Measurements from ENCODE around the gene ZC3H7B. TPM values are rescaled to one million over a fixed set of nuclear protein-coding genes. Genes with fewer than 3 reads are reported as not detected.

ZC3H7B gene
- total RNA-seq, 4 donors from 2014 or later = 32.9 to 39.4 (median 35.9) TPM

- DNase-seq (ENCODE audit: low spot score) = peak; percentile 88
Observed at GRCh38 chr22:41367039-41367679, 65.8 kb downstream of the ZC3H7B start.

DNA sequence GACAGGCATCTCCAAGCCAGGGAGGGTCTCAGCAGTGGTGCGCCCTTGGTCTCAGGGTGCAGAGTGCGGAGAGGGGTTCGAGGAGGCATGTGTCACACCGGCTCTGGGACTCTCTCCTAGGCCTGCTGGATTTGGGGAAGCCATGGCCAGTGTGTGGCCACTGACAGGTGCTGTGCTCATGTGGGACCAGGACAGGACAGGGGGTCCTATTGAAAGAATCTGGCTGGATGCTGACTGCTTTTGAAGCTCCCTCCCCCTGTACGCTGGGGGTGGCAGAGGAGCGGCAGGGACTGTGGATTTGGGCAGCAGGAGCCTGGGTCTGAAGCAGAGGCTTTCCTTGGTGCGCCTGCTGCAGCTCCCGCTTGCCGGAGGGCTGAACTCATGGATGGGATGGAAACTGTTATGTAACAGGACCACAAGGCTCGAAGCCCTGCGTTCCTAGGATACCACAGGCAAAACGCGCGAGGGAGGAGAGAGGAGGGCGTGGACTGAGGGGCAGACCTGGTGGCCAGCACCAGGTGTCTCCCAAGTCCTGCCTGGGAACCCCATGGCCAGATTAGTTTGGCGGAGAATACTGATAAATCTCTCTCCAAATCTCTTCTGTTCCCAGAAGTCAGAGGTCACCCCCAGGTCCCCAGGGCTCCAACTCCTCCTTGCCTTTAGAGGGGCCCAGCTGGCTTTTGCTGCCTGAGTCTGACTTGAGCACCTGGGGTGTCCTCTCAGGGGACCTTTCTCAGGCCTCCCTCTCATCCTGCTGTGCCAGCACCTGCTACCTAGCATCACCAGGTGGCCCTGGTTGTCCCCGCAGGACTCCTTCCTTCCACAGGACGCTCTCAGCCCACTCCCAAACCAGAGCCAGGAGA lies 66.6 kb downstream of the ZC3H7B start:
- ATAC-seq (ENCODE audit: low FRiP score) (peak; percentile 39), DNase-seq (ENCODE audit: low spot score) (no peak)
- TF ChIP-seq, protein P1, sequence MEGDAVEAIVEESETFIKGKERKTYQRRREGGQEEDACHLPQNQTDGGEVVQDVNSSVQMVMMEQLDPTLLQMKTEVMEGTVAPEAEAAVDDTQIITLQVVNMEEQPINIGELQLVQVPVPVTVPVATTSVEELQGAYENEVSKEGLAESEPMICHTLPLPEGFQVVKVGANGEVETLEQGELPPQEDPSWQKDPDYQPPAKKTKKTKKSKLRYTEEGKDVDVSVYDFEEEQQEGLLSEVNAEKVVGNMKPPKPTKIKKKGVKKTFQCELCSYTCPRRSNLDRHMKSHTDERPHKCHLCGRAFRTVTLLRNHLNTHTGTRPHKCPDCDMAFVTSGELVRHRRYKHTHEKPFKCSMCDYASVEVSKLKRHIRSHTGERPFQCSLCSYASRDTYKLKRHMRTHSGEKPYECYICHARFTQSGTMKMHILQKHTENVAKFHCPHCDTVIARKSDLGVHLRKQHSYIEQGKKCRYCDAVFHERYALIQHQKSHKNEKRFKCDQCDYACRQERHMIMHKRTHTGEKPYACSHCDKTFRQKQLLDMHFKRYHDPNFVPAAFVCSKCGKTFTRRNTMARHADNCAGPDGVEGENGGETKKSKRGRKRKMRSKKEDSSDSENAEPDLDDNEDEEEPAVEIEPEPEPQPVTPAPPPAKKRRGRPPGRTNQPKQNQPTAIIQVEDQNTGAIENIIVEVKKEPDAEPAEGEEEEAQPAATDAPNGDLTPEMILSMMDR (IDR thresholded peaks at IDR 0.05) = no peak

More at GRCh38 chr22:41367039-41367679, 65.8 kb downstream of the ZC3H7B start:
- ATAC-seq (ENCODE audit: low FRiP score) = peak; percentile 90
- TF ChIP-seq, protein P1 (IDR thresholded peaks at IDR 0.05) = no peak

DNA sequence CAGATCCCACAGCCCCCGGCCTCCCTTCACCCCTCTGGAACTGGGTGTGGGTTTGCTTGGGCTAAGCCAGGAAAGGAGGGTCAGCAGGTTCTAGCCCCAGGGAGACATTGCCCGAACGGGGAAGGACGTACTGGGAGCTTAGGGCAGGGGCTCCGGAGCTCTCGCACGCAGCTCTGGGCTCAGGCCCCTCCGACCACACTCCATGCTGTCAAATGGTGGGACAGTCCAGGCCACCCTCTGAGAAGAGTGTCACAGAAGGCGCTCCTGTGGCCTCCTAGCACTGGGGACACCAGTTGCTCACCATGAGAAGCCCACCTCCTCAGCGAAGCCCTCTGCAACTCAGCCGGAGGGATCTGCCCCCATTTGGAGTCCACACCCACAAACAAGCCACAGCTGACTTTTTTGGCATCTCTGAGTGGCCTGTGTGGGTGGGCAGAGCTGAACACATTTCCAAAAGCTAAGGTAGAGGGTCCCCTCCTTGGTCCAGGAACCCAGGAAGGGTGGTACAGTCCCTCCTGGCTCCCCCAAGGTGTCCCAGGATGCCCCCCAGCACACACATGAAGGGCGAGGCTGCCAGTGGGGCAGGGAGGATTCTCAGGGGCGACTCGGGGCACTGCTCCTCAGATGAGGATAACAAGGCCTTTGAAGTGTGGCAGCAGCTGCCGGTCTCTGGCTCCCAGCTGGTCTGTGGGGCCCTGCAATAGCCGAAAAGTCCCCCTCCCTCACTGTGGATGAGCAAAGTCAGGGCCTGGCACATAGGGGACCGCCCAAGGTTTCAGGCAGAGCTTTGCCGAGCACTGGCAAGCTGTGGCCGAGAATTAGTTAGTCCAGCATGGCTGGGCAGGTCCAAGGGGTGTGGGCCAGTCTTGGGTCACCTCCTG lies 67.5 kb downstream of the ZC3H7B start:
- ATAC-seq (ENCODE audit: low FRiP score) = no peak
- DNase-seq (ENCODE audit: low spot score) = no peak
- TF ChIP-seq, protein P1 (IDR thresholded peaks at IDR 0.05) = no peak

GRCh38 chr22:41369424-41369745 lies 68.1 kb downstream of the ZC3H7B start:
- ATAC-seq (ENCODE audit: low FRiP score) (no peak), DNase-seq (ENCODE audit: low spot score) (no peak)
- TF ChIP-seq, protein P1 (IDR thresholded peaks at IDR 0.05) = no peak

- no peak for DNase-seq (ENCODE audit: low spot score)
- TF ChIP-seq, protein P1 (IDR thresholded peaks at IDR 0.05) = no peak
- no peak for ATAC-seq (ENCODE audit: low FRiP score)
Observed at GRCh38 chr22:41369837-41370236, 68.5 kb downstream of the ZC3H7B start.

DNA sequence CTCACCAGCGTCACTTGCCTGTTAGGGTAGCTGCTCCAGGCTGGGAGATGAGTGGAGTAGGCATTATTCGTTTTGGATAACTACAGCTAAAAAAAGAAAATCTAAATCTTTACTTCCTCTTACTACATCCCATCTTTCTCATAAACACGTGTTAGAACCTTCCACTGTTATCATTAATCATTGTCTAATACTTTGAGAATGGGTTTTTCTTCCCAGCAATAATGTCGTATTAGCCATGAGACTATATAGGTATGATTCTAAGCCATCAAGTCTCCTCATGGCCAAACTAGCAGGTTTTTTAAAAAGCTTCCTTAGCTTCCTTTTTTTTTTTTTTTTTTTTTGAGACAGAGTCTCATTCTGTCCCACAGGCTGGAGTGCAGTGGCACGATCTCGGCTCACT lies 76.5 kb downstream of the ZC3H7B start:
- DNase-seq (ENCODE audit: low spot score) (no peak), ATAC-seq (ENCODE audit: low FRiP score) (no peak)
- TF ChIP-seq, protein P1 (IDR thresholded peaks at IDR 0.05) = no peak

Measured in omental fat pad (tissue), 4 donors.